CD4-positive, alpha-beta T cell (primary cell): ENCODE data around the gene DIAPH2. TPM values are rescaled to one million over a fixed set of nuclear protein-coding genes. Genes with fewer than 3 reads are reported as not detected.

ENCODE experiments used
- ATAC-seq: fragments of 200-7000 bp; cut with Tn5 transposase; one replicate; pipeline ENCODE4 v1.10.0; 2022; ENCODE audit warnings: mild to moderate bottlenecking; ENCODE audit not compliant: poor library complexity
- CTCF ChIA-PET: fragments of 350-600 bp; sonication (Branson Sonifier 250); formaldehyde crosslinking; loops from one replicate; lab custom pipeline; 2021; ENCODE audit warnings: antibody characterized with exemption, inconsistent platforms; lab: Charles Lee
- POLR2A ChIA-PET: fragments of 350-600 bp; sonication (Branson Sonifier 250); formaldehyde crosslinking; loops from one replicate; lab custom pipeline; 2021; ENCODE audit warnings: antibody characterized with exemption, inconsistent platforms; lab: Charles Lee
- DNase-seq, 14 experiments: peaks; one replicate each; pipeline ENCODE4 v3.0.0-alpha.2; 2013 to 2020; ENCODE audit warnings: mixed read lengths in 2 of 14
- H3K27ac ChIP-seq, 2 donors: one replicate each; pipeline versions ENCODE4 v1.5.1 to v1.7.0; 2013; ENCODE audit warnings: low read length in 2 of 2, low read depth in 1 of 2, mild to moderate bottlenecking in 1 of 2
- H3K27me3 ChIP-seq, 2 experiments: 1 replicate in 1 of 2; 2 replicates in 1 of 2; pipeline versions ENCODE4 v1.6.1 to v1.7.0; 2013; ENCODE audit warnings: low read length in 2 of 2, control low read depth in 1 of 2, mild to moderate bottlenecking in 1 of 2, moderate library complexity in 1 of 2; ENCODE audit not compliant: insufficient read depth in 2 of 2, control insufficient read depth in 1 of 2
- H3K36me3 ChIP-seq: one replicate; pipeline ENCODE4 v1.6.1; 2013; ENCODE audit warnings: low read length, control low read depth; ENCODE audit not compliant: insufficient read depth
- H3K4me1 ChIP-seq: one replicate; pipeline ENCODE4 v1.6.1; 2013; ENCODE audit warnings: low read length, control low read depth; ENCODE audit not compliant: insufficient read depth
- H3K4me3 ChIP-seq: one replicate; pipeline ENCODE4 v1.5.1; 2013; ENCODE audit warnings: mild to moderate bottlenecking, low read length, moderate library complexity
- H3K9me3 ChIP-seq, 2 experiments: 1 replicate in 1 of 2; 2 replicates in 1 of 2; pipeline versions ENCODE4 v1.6.1 to v1.7.0; 2013; ENCODE audit warnings: low read length in 2 of 2, mild to moderate bottlenecking in 2 of 2, control low read depth in 1 of 2, moderate library complexity in 1 of 2; ENCODE audit not compliant: control insufficient read depth in 1 of 2, insufficient read depth in 1 of 2
- H3K27ac Mint-ChIP-seq: one replicate; pipeline ENCODE4 v1.8.0; 2020; ENCODE audit warnings: mixed read lengths
- H3K27me3 Mint-ChIP-seq: one replicate; pipeline ENCODE4 v1.8.0; 2021; ENCODE audit warnings: mixed read lengths
- H3K36me3 Mint-ChIP-seq: one replicate; pipeline ENCODE4 v1.8.0; 2021; ENCODE audit warnings: low read depth, mixed read lengths
- H3K4me1 Mint-ChIP-seq: one replicate; pipeline ENCODE4 v1.8.0; 2021; ENCODE audit warnings: low read depth, mixed read lengths
- H3K4me3 Mint-ChIP-seq: one replicate; pipeline ENCODE4 v1.8.0; 2020; ENCODE audit warnings: mild to moderate bottlenecking, mixed read lengths
- H3K9me3 Mint-ChIP-seq: one replicate; pipeline ENCODE4 v1.8.0; 2020; ENCODE audit warnings: mixed read lengths
- intact Hi-C, 2 experiments: fragments of 100-400 bp; cut with DNase I in 1 of 2; cut with micrococcal nuclease in 1 of 2; formaldehyde crosslinking; loops; one replicate each; pipeline versions ENCODE4 v1.15.1 to v1.9.0; 2023 to 2025; cut with DNase I, micrococcal nuclease
- total RNA-seq, 174 experiments: library from RNA in 2 of 174; stranded (reverse) in 2 of 174; gene quantifications; one replicate each; pipeline ENCODE4 v1.2.3 and lab custom pipeline; 2021 to 2026
- TF ChIP-seq, protein P1 (sequence below): fragments of 200-600 bp; IDR thresholded peaks from one replicate; pipeline ENCODE4 v1.8.0; 2022; ENCODE audit warnings: antibody characterized with exemption, mild to moderate bottlenecking

DIAPH2 gene
- total RNA-seq, 2 experiments from 2014 or later = 11.4 to 11.7 TPM

GRCh38 chrX:97030947-97031346 lies 346.3 kb downstream of the DIAPH2 start:
- Histone ChIP-seq H3K36me3 (no peaks in the 10 kb centered on the region), H3K4me1 (no peaks in the 10 kb centered on the region), H3K9me3 (no peaks in the 10 kb centered on the region), H3K27ac (no peak overlapping the region), H3K27me3 (no peaks in the 10 kb centered on the region), H3K4me3 (no peak overlapping the region)
- ChIA-PET POLR2A (no interaction called here), CTCF (no interaction called here)
- no peak for DNase-seq
- Mint-ChIP-seq H3K4me1 (no peaks in the 10 kb centered on the region), H3K9me3 (no peaks in the 10 kb centered on the region), H3K4me3 (no peak overlapping the region), H3K27me3 (no peaks in the 10 kb centered on the region), H3K27ac (no peak overlapping the region), H3K36me3 (no peaks in the 10 kb centered on the region)
- TF ChIP-seq, protein P1, sequence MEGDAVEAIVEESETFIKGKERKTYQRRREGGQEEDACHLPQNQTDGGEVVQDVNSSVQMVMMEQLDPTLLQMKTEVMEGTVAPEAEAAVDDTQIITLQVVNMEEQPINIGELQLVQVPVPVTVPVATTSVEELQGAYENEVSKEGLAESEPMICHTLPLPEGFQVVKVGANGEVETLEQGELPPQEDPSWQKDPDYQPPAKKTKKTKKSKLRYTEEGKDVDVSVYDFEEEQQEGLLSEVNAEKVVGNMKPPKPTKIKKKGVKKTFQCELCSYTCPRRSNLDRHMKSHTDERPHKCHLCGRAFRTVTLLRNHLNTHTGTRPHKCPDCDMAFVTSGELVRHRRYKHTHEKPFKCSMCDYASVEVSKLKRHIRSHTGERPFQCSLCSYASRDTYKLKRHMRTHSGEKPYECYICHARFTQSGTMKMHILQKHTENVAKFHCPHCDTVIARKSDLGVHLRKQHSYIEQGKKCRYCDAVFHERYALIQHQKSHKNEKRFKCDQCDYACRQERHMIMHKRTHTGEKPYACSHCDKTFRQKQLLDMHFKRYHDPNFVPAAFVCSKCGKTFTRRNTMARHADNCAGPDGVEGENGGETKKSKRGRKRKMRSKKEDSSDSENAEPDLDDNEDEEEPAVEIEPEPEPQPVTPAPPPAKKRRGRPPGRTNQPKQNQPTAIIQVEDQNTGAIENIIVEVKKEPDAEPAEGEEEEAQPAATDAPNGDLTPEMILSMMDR = no peak
- intact Hi-C loops = no loop called here
- ATAC-seq = no peak

DNA sequence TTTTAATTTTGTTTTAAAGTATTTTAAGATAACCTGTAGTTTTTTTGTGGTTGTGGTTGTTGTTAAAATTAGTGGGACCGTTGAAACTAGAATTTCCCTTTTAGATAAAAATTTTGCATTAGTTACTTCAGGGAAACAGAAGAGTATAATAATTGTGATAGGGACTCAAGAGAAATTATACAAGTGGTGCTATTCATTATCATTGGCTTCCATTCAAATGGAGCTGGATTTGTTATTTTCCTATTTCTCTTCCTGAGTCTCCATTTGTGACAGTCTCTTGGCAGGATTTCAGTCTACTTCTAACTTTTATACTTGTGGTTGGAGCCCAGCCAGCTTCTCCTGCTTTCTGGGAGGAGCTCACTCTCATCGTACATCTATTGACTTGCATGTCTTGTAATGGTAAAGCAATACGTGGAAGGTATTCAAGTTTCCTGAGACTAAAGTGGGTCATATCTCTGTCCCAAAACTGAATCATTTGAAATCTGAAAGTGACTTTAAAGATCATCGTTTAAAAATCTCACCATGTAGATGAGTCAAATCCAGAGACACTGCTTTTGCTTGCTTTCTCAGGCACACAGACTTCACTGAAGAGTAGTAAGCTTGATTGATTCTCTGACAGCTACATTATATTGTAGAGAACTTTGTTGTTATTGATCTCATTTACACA lies 354.9 kb downstream of the DIAPH2 start:
- H3K27ac ChIP-seq = no peak overlapping the region
- intact Hi-C loops = no loop called here
- H3K36me3 ChIP-seq = no peaks in the 10 kb centered on the region
- Mint-ChIP-seq H3K27ac (no peak overlapping the region), H3K36me3 (no peaks in the 10 kb centered on the region), H3K4me3 (no peak overlapping the region), H3K9me3 (no peaks in the 10 kb centered on the region), H3K27me3 (no peaks in the 10 kb centered on the region), H3K4me1 (no peaks in the 10 kb centered on the region)
- POLR2A ChIA-PET = no interaction called here
- no peak for ATAC-seq
- CTCF ChIA-PET = no interaction called here
- no peak for DNase-seq
- no peaks in the 10 kb centered on the region for H3K4me1 ChIP-seq
- TF ChIP-seq, protein P1 = no peak
- H3K9me3 ChIP-seq = no peaks in the 10 kb centered on the region
- H3K4me3 ChIP-seq = no peak overlapping the region
- H3K27me3 ChIP-seq = no peaks in the 10 kb centered on the region

DNA sequence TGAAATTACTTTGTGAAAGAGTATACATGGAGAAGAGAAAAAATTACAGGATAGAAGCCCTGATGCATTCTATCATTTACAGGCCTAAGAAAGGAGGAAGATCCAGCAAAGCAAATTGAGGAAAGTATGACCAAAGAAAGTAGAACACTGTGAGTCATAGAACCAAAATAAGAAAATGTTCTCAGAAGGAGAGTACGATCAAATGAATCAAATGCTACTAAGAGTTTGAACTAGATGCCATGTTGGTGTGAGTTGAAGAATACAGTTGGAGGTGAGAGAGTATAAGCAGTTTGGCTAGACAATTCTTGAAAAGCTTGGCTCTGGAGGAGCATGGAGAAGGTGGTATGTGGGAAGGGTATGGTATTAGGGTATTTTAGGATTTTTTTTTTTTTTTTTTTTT lies 360.8 kb downstream of the DIAPH2 start:
- Histone ChIP-seq H3K9me3 (no peaks in the 10 kb centered on the region), H3K27me3 (no peaks in the 10 kb centered on the region), H3K4me3 (no peak overlapping the region), H3K36me3 (no peaks in the 10 kb centered on the region), H3K27ac (no peak overlapping the region), H3K4me1 (no peaks in the 10 kb centered on the region)
- Mint-ChIP-seq H3K27ac (no peak overlapping the region), H3K27me3 (no peaks in the 10 kb centered on the region), H3K36me3 (no peaks in the 10 kb centered on the region), H3K4me3 (no peak overlapping the region), H3K4me1 (no peaks in the 10 kb centered on the region), H3K9me3 (no peaks in the 10 kb centered on the region)
- DNase-seq (no peak), ATAC-seq (no peak)
- intact Hi-C loops = no loop called here
- TF ChIP-seq, protein P1 = no peak
- POLR2A ChIA-PET = no interaction called here
- CTCF ChIA-PET = no interaction called here
